Left lung (tissue), 10 donors: ENCODE results near the gene HLA-DOA. TPM values are rescaled to one million over a fixed set of nuclear protein-coding genes. Genes with fewer than 3 reads are reported as not detected.
A peak's percentile ranks its signal among the peaks of the same experiment; 100 is the strongest.

Source experiments
- ATAC-seq: fragments of 200-7000 bp; cut with Tn5 transposase; one replicate; pipeline ENCODE4 v1.9.1; 2020; ENCODE audit warnings: moderate library complexity
- DNase-seq, 4 donors: peaks; one replicate each; pipeline ENCODE4 v3.0.0-alpha.2; 2013 to 2020
- H3K27ac ChIP-seq, 2 donors: fragments of 200-600 bp; sonication (generic) in 1 of 2; one replicate each; pipeline versions ENCODE4 v1.5.0 to v1.8.0; 2020 to 2021
- H3K27me3 ChIP-seq, 2 donors: fragments of 200-600 bp; sonication (generic) in 1 of 2; one replicate each; pipeline versions ENCODE4 v1.5.0 to v1.8.0; 2020 to 2021
- H3K36me3 ChIP-seq, 2 donors: fragments of 200-600 bp; sonication (generic) in 1 of 2; one replicate each; pipeline versions ENCODE4 v1.5.0 to v1.8.0; 2020 to 2021
- H3K4me1 ChIP-seq, 2 donors: fragments of 200-600 bp; one replicate each; pipeline ENCODE4 v1.8.0; 2021
- H3K4me3 ChIP-seq, 2 donors: fragments of 200-600 bp; sonication (generic) in 1 of 2; one replicate each; pipeline versions ENCODE4 v1.5.0 to v1.8.0; 2020 to 2021; ENCODE audit warnings: mild to moderate bottlenecking in 1 of 2
- H3K9me3 ChIP-seq, 2 donors: fragments of 200-600 bp; sonication (generic) in 1 of 2; one replicate each; pipeline versions ENCODE4 v1.5.0 to v1.8.0; 2020 to 2021
- CTCF ChIP-seq, 2 donors: fragments of 200-600 bp; sonication (generic) in 1 of 2; IDR thresholded peaks; one replicate each; pipeline versions ENCODE4 v1.5.0 to v1.8.0; 2021; ENCODE audit warnings: antibody characterized with exemption in 2 of 2
- intact Hi-C, 2 donors: fragments of 100-400 bp; cut with DNase I; formaldehyde crosslinking; loops; one replicate each; pipeline versions ENCODE4 v1.11.2 to v1.14.2; 2022
- polyA plus RNA-seq, 6 donors: library from polyadenylated mRNA; unstranded; fragments of 120-200 nt; gene quantifications; one replicate each; pipeline ENCODE4 v1.2.1, GENCODE V29; 2013; ENCODE audit not compliant: insufficient read length in 6 of 6
- total RNA-seq, 2 donors: library from RNA; stranded (reverse); fragmentation: NEBNext Ultra II Directional; extraction: Animal tissue kit (Norgen Biotek cat#: 25700); gene quantifications; one replicate each; pipeline ENCODE4 v1.2.1, GENCODE V29; 2021
- donor health status: DM: no; HTN: yes; CAD: no.
- donor health status: DM: no; HTN: no; CAD: no.

The HLA-DOA gene
- total and polyA plus RNA-seq, 8 donors: 1.8 to 20.6 (median 3.0) TPM

DNA sequence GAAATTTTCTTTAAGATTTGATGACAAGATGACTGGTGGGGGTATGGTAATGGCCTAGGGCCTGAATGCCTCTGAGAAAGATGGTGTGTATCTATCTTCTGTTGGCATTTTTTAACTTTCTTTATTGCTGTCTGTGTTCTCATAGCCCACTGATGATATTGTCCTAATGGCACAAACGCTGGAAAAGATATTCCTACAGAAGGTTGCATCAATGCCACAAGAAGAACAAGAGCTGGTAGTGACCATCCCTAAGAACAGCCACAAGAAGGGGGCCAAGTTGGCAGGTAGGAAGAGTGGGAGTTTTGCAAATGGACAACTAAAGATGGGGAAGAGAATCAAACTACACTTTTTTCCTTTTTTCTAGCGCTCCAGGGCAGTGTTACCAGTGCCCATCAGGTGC, 33.5 kb downstream of the HLA-DOA start:
- H3K36me3 ChIP-seq: peaks cover 17 to 88% of the 10 kb centered on the region in 2 donors
- no peaks in the 10 kb centered on the region for H3K9me3 ChIP-seq
- H3K27me3 ChIP-seq: no peaks in the 10 kb centered on the region
- DNase-seq: no peak
- intact Hi-C loops: loop anchor here in 1 of 2 donors (5.0 kb wide), 1 partner anchor 39 kb away; no protein-coding TSS in a partner anchor
- H3K27ac ChIP-seq: no peak overlapping the region
- H3K4me3 ChIP-seq: peak overlapping the region in 1 of 2 donors; percentile 100
- no peak for ATAC-seq
- TF ChIP-seq CTCF (IDR thresholded peaks at IDR 0.05): no peak
- H3K4me1 ChIP-seq: peaks cover 9 to 67% of the 10 kb centered on the region in 2 donors

GRCh38 chr6:32974541-32975308, 34.7 kb downstream of the HLA-DOA start:
- Histone ChIP-seq H3K36me3 (peaks cover 10 to 76% of the 10 kb centered on the region in 2 donors), H3K4me1 (peaks cover 9 to 56% of the 10 kb centered on the region in 2 donors), H3K27me3 (no peaks in the 10 kb centered on the region), H3K27ac (peak overlapping the region in 1 of 2 donors; percentile 99), H3K4me3 (peak overlapping the region; percentile 98 to 100), H3K9me3 (no peaks in the 10 kb centered on the region)
- intact Hi-C loops: loop anchor here in 1 of 2 donors (5.0 kb wide), 1 partner anchor 37 kb away; no protein-coding TSS in a partner anchor
- no peak for DNase-seq
- TF ChIP-seq CTCF (IDR thresholded peaks at IDR 0.05): no peak
- no peak for ATAC-seq

GRCh38 chr6:32974016-32974333, 35.4 kb downstream of the HLA-DOA start:
- peak overlapping the region; percentile 98 to 100 for H3K4me3 ChIP-seq
- no peak for ATAC-seq
- peaks cover 9 to 48% of the 10 kb centered on the region in 2 donors for H3K4me1 ChIP-seq
- peak in 1 of 4 donors; percentile 40 for DNase-seq
- peaks cover 10 to 69% of the 10 kb centered on the region in 2 donors for H3K36me3 ChIP-seq
- no peak for TF ChIP-seq CTCF (IDR thresholded peaks at IDR 0.05)
- no peaks in the 10 kb centered on the region for H3K9me3 ChIP-seq
- H3K27me3 ChIP-seq: no peaks in the 10 kb centered on the region
- intact Hi-C loops: no loop called here
- H3K27ac ChIP-seq: peak overlapping the region; percentile 99

GRCh38 chr6:32973144-32974015, 36.0 kb downstream of the HLA-DOA start:
- ATAC-seq: no peak
- peaks cover 10 to 63% of the 10 kb centered on the region in 2 donors for H3K36me3 ChIP-seq
- intact Hi-C loops: no loop called here

More at GRCh38 chr6:32973144-32974015, 36.0 kb downstream of the HLA-DOA start:
- no peak for TF ChIP-seq CTCF (IDR thresholded peaks at IDR 0.05)
- Histone ChIP-seq H3K27me3 (no peaks in the 10 kb centered on the region), H3K9me3 (no peaks in the 10 kb centered on the region), H3K4me3 (peak overlapping the region; percentile 98 to 100), H3K27ac (peak overlapping the region; percentile 99), H3K4me1 (peaks cover 9 to 44% of the 10 kb centered on the region in 2 donors)
- DNase-seq: peak in 3 of 4 donors; percentile 35 to 58 (median 42)
